IMR-90 (cell line): ENCODE measurements around the gene LDLRAD1. TPM values are rescaled to one million over a fixed set of nuclear protein-coding genes. Genes with fewer than 3 reads are reported as not detected.

ENCODE experiments used
- ATAC-seq: fragments of 200-7000 bp; cut with Tn5 transposase; 2 replicates; pipeline ENCODE4 v1.9.1; 2020; ENCODE audit warnings: low read depth, mild to moderate bottlenecking, moderate library complexity
- BruUV-seq: library from RNA; stranded (reverse); fragments of 400-500 nt; replicated peaks from 2 replicates; lab custom pipeline; 2021; lab: Mats Ljungman, UMichigan
- CTCF ChIA-PET: fragments of 300-600 bp; formaldehyde crosslinking; extraction: SDS; loops from one replicate; lab custom pipeline; 2021; ENCODE audit warnings: antibody characterized with exemption; lab: Yijun Ruan, JAX
- POLR2A ChIA-PET: fragments of 300-600 bp; sonication (Branson Sonifier 250); formaldehyde crosslinking; loops from one replicate; lab custom pipeline; 2022; ENCODE audit warnings: antibody characterized with exemption; ENCODE audit not compliant: unreplicated experiment; lab: Charles Lee
- DNase-seq: peaks from one replicate; pipeline ENCODE4 v3.0.0; 2013
- H2AFZ ChIP-seq: replicated peaks from 2 replicates; pipeline ENCODE3; 2013; ENCODE audit warnings: low read length, mild to moderate bottlenecking; ENCODE audit not compliant: poor library complexity
- H2AK5ac ChIP-seq: 2 replicates; pipeline ENCODE4 v1.6.1; 2013; ENCODE audit warnings: low read depth, low read length, inconsistent platforms
- H2AK9ac ChIP-seq: replicated peaks from 2 replicates; pipeline ENCODE3; 2013; ENCODE audit warnings: mild to moderate bottlenecking, low read depth, low read length, moderate library complexity; ENCODE audit not compliant: poor library complexity
- H2BK120ac ChIP-seq: 2 replicates; pipeline ENCODE4 v1.6.1; 2013; ENCODE audit warnings: low read depth, low read length, inconsistent platforms
- H2BK15ac ChIP-seq: 3 replicates; pipeline ENCODE4 v1.6.1; 2013; ENCODE audit warnings: low read depth, low read length, inconsistent platforms
- H2BK20ac ChIP-seq: 2 replicates; pipeline ENCODE4 v1.6.1; 2013; ENCODE audit warnings: low read depth, mild to moderate bottlenecking, inconsistent platforms, low read length, moderate library complexity
- H2BK5ac ChIP-seq: 2 replicates; pipeline ENCODE4 v1.6.1; 2013; ENCODE audit warnings: mild to moderate bottlenecking, low read depth, low read length, inconsistent platforms; ENCODE audit not compliant: poor library complexity, severe bottlenecking
- H3K14ac ChIP-seq: replicated peaks from 2 replicates; pipeline ENCODE4 v1.6.1; 2013; ENCODE audit warnings: low read depth, low read length, inconsistent platforms
- H3K18ac ChIP-seq: 2 replicates; pipeline ENCODE4 v1.6.1; 2013; ENCODE audit warnings: low read depth, low read length, control low read depth
- H3K23ac ChIP-seq: 2 replicates; pipeline ENCODE4 v1.6.1; 2013; ENCODE audit warnings: low read depth, low read length, inconsistent platforms
- H3K27ac ChIP-seq: 2 replicates; pipeline ENCODE4 v1.5.1; 2013; ENCODE audit warnings: mild to moderate bottlenecking, control low read depth, low read length; ENCODE audit not compliant: insufficient read depth
- H3K27me3 ChIP-seq: 2 replicates; pipeline ENCODE4 v1.6.1; 2013; ENCODE audit warnings: low read length; ENCODE audit not compliant: control insufficient read depth, insufficient read depth
- H3K36me3 ChIP-seq: 2 replicates; pipeline ENCODE4 v1.6.1; 2013; ENCODE audit warnings: low read length, mixed read lengths; ENCODE audit not compliant: control insufficient read depth, insufficient read depth
- H3K4ac ChIP-seq: 2 replicates; pipeline ENCODE4 v1.6.1; 2013; ENCODE audit warnings: low read depth, low read length, inconsistent platforms
- H3K4me1 ChIP-seq: 2 replicates; pipeline ENCODE4 v1.6.1; 2013; ENCODE audit warnings: low read length, mixed read lengths; ENCODE audit not compliant: control insufficient read depth, insufficient read depth
- H3K4me2 ChIP-seq: 2 replicates; pipeline ENCODE4 v1.6.1; 2013; ENCODE audit warnings: low read depth, mild to moderate bottlenecking, control low read depth, low read length, moderate library complexity
- H3K4me3 ChIP-seq: 2 replicates; pipeline ENCODE4 v1.5.1; 2013; ENCODE audit warnings: low read depth, mild to moderate bottlenecking, control low read depth, low read length, moderate library complexity; ENCODE audit not compliant: insufficient read depth
- H3K56ac ChIP-seq: 2 replicates; pipeline ENCODE4 v1.6.1; 2013; ENCODE audit warnings: low read length, inconsistent platforms; ENCODE audit not compliant: insufficient read depth; ENCODE audit errors: extremely low read depth
- H3K79me1 ChIP-seq, 2 experiments: 2 replicates each; pipeline ENCODE4 v1.6.1; 2013; ENCODE audit warnings: low read length in 2 of 2, inconsistent platforms in 1 of 2, low read depth in 1 of 2
- H3K9ac ChIP-seq: 2 replicates; pipeline ENCODE4 v1.6.1; 2013; ENCODE audit warnings: low read depth, low read length, control low read depth
- H3K9me1 ChIP-seq: 2 replicates; pipeline ENCODE4 v1.6.1; 2013; ENCODE audit warnings: low read length, inconsistent platforms; ENCODE audit not compliant: insufficient read depth
- H3K9me3 ChIP-seq: 2 replicates; pipeline ENCODE4 v1.6.1; 2013; ENCODE audit warnings: low read length; ENCODE audit not compliant: control insufficient read depth, insufficient read depth
- H4K20me1 ChIP-seq: 2 replicates; pipeline ENCODE4 v1.6.1; 2013; ENCODE audit warnings: low read length, inconsistent platforms; ENCODE audit not compliant: insufficient read depth
- H4K5ac ChIP-seq: 2 replicates; pipeline ENCODE4 v1.6.1; 2013; ENCODE audit warnings: mild to moderate bottlenecking, low read depth, low read length, control low read depth
- H4K8ac ChIP-seq, 2 experiments: 2 replicates each; pipeline ENCODE4 v1.6.1; 2013; ENCODE audit warnings: low read depth in 2 of 2, low read length in 2 of 2, control low read depth in 1 of 2, inconsistent platforms in 1 of 2
- H4K91ac ChIP-seq: 2 replicates; pipeline ENCODE4 v1.6.1; 2013; ENCODE audit warnings: low read depth, low read length, inconsistent platforms; ENCODE audit not compliant: insufficient read depth
- CEBPB ChIP-seq: IDR thresholded peaks from 2 replicates; pipeline ENCODE4 v1.6.1; 2012; ENCODE audit warnings: low read depth, low read length, improper control_type of control experiment
- CHD1 ChIP-seq: IDR thresholded peaks from 2 replicates; pipeline ENCODE4 v1.6.1; 2012; ENCODE audit warnings: low read depth, low read length, improper control_type of control experiment
- CTCF ChIP-seq: conservative IDR thresholded peaks from 2 replicates; pipeline ENCODE4 v1.5.1; 2012; ENCODE audit warnings: mild to moderate bottlenecking, low read depth, low read length, improper control_type of control experiment
- MAZ ChIP-seq: IDR thresholded peaks from 2 replicates; pipeline ENCODE4 v1.6.1; 2012; ENCODE audit warnings: low read depth, mild to moderate bottlenecking, low read length, improper control_type of control experiment, moderate library complexity, borderline replicate concordance
- NFE2L2 ChIP-seq: fragments of 150-350 bp; IDR thresholded peaks from 2 replicates; pipeline ENCODE4 v1.6.1; 2016; ENCODE audit warnings: low read depth, mild to moderate bottlenecking, low read length
- POLR2A ChIP-seq: IDR thresholded peaks from 2 replicates; pipeline ENCODE4 v1.6.1; 2012; ENCODE audit warnings: mild to moderate bottlenecking, low read depth, low read length
- RAD21 ChIP-seq: IDR thresholded peaks from 2 replicates; pipeline ENCODE4 v1.6.1; 2012; ENCODE audit warnings: low read length, improper control_type of control experiment
- RCOR1 ChIP-seq: IDR thresholded peaks from 2 replicates; pipeline ENCODE4 v1.6.1; 2012; ENCODE audit warnings: mild to moderate bottlenecking, low read length, improper control_type of control experiment; ENCODE audit not compliant: insufficient replicate concordance
- RFX5 ChIP-seq: IDR thresholded peaks from 2 replicates; pipeline ENCODE4 v1.8.0; 2012; ENCODE audit warnings: low read depth, mild to moderate bottlenecking, low read length, moderate library complexity
- dilution Hi-C: fragments of 300-500 bp; cut with HindIII; formaldehyde crosslinking; loops from one replicate; pipeline ENCODE4 v1.14.3; 2018; ENCODE audit warnings: low sequenced_read_pairs; ENCODE audit not compliant: unreplicated experiment
- in situ Hi-C: fragments of 300-500 bp; cut with MboI; formaldehyde crosslinking; loops from 3 replicates; pipeline ENCODE4 v1.14.3; 2019; ENCODE audit warnings: low sequenced_read_pairs, inconsistent platforms, mixed read lengths
- intact Hi-C: fragments of 100-400 bp; cut with micrococcal nuclease; formaldehyde crosslinking; loops from 2 replicates; pipeline ENCODE4 v1.10.0; 2022
- polyA plus RNA-seq, 3 experiments: library from polyadenylated mRNA; depleted of rRNA; stranded (reverse); fragments of >200 nt; gene quantifications; 2 replicates each; pipeline ENCODE4 v1.2.3, GENCODE V29; 2012; ENCODE audit warnings: low replicate concordance in 1 of 3
- total RNA-seq: library from RNA; depleted of rRNA; stranded (reverse); fragments of >200 nt; gene quantifications from 2 replicates; pipeline ENCODE4 v1.2.3, GENCODE V29; 2012
- TF ChIP-seq, protein P1 (sequence below): fragments of 150-350 bp; IDR thresholded peaks from 2 replicates; pipeline ENCODE4 v1.6.1; 2017; ENCODE audit warnings: mild to moderate bottlenecking, antibody characterized with exemption, low read length, low read depth
- TF ChIP-seq, protein P2 (sequence below): fragments of 150-350 bp; IDR thresholded peaks from 2 replicates; pipeline ENCODE4 v1.6.1; 2016; ENCODE audit warnings: low read depth, mild to moderate bottlenecking, low read length, moderate library complexity, borderline replicate concordance

The LDLRAD1 gene
- total and polyA plus RNA-seq, 2 of the 4 experiments (the other 2 are of a cell fraction) = not detected

GRCh38 chr1:53999920-54000319 is 18.1 kb downstream of the LDLRAD1 start:
- ChIA-PET CTCF (no interaction called here), POLR2A (no interaction called here)
- Histone ChIP-seq H3K27ac (no peak overlapping the region), H3K4ac (no peak overlapping the region), H4K5ac (no peak overlapping the region), H3K9me1 (no peaks in the 10 kb centered on the region), H3K27me3 (peaks cover 16% of the 10 kb centered on the region), H3K9me3 (peaks cover 2% of the 10 kb centered on the region; the same call in 1 of the 2 replicates), H3K9ac (no peak overlapping the region), H4K20me1 (no peaks in the 10 kb centered on the region), H3K23ac (no peak overlapping the region), H2BK120ac (no peak overlapping the region), H2BK5ac (no peak overlapping the region), H3K79me1 (no peaks in the 10 kb centered on the region), H2AFZ (no peak overlapping the region), H3K36me3 (no peaks in the 10 kb centered on the region), H3K14ac (no peak overlapping the region), H3K18ac (no peak overlapping the region), H2AK9ac (no peak overlapping the region), H4K91ac (no peak overlapping the region), H3K4me3 (no peak overlapping the region), H3K4me2 (no peak overlapping the region), H3K4me1 (no peaks in the 10 kb centered on the region), H3K56ac (no peak overlapping the region), H4K8ac (no peak overlapping the region), H2BK20ac (no peak overlapping the region), H2BK15ac (no peak overlapping the region), H2AK5ac (no peak overlapping the region)
- in situ Hi-C loops (no loop called here), intact Hi-C loops (no loop called here), dilution Hi-C loops (no loop called here)
- DNase-seq = no peak
- BruUV-seq = no TSS peak
- no peak for ATAC-seq
- TF ChIP-seq RCOR1 (no peak), RFX5 (no peak), CEBPB (no peak), CTCF (no peak), NFE2L2 (no peak), RAD21 (no peak), MAZ (no peak), POLR2A (no peak), CHD1 (no peak)
- TF ChIP-seq, protein P1, sequence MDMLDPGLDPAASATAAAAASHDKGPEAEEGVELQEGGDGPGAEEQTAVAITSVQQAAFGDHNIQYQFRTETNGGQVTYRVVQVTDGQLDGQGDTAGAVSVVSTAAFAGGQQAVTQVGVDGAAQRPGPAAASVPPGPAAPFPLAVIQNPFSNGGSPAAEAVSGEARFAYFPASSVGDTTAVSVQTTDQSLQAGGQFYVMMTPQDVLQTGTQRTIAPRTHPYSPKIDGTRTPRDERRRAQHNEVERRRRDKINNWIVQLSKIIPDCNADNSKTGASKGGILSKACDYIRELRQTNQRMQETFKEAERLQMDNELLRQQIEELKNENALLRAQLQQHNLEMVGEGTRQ = no peak
- TF ChIP-seq, protein P2, sequence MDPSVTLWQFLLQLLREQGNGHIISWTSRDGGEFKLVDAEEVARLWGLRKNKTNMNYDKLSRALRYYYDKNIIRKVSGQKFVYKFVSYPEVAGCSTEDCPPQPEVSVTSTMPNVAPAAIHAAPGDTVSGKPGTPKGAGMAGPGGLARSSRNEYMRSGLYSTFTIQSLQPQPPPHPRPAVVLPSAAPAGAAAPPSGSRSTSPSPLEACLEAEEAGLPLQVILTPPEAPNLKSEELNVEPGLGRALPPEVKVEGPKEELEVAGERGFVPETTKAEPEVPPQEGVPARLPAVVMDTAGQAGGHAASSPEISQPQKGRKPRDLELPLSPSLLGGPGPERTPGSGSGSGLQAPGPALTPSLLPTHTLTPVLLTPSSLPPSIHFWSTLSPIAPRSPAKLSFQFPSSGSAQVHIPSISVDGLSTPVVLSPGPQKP = no peak
